Fibroblast of skin of abdomen (primary cell): ENCODE data around the gene PTPRG. TPM values are rescaled to one million over a fixed set of nuclear protein-coding genes. Genes with fewer than 3 reads are reported as not detected.
"Not testable (repeated sequence)": the region's sequence is repeated elsewhere in the genome, so short reads cannot be mapped to it uniquely, and the experiment has no call there.

Source experiments
- DNase-seq: peaks from one replicate; pipeline ENCODE4 v3.0.0-alpha.2; 2013
- polyA plus RNA-seq, 2 experiments: library from polyadenylated mRNA; unstranded; fragments of 120-200 nt; gene quantifications; one replicate each; pipeline ENCODE4 v1.2.1, GENCODE V29; 2013; ENCODE audit not compliant: insufficient read length in 2 of 2

PTPRG gene
- 24.7 TPM for polyA plus RNA-seq (2013, experiment 1 of 2; ENCODE audit: insufficient read length)
- polyA plus RNA-seq (2013, experiment 2 of 2; ENCODE audit: insufficient read length), result 22.3 TPM

DNA sequence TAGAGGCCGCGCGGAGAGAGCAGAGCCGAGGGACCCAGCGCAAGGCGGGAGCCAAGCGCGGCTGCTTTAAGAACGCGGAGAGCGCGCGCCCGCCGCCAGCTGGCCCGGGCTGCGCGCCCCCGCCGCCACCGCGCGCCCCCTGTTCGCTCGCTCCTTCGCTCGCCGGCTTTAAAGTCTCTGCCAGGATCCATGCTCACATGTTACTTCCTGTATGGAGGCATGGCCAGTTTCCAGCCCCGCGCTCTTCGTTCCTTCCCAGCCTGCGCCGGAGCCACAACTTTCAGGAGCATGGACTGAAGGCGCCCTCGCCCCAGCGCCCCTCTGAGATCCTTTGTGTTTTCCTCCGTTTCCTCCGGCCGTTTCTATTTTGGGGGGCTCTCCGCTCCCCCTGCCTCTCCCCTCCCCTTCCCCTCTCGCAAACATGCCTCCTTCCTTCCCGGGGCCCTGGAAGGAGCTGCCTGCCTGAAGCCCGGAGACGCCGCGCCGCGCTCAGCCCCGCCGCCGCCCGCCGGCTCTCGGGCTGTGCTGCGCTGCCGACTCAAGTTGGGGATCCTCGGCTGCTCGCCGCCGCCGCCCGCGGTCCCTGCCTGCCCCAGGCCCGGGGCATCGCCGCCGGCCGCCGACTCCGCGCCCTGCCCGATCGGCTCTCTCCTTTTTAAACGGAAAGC lies at the start of gene PTPRG:
PTPRG (plus strand) TSS at position 198 of the 668 bp plus-strand sequence. CDS start 717 bp downstream, outside the sequence.
- peak; percentile 97 for DNase-seq

DNA sequence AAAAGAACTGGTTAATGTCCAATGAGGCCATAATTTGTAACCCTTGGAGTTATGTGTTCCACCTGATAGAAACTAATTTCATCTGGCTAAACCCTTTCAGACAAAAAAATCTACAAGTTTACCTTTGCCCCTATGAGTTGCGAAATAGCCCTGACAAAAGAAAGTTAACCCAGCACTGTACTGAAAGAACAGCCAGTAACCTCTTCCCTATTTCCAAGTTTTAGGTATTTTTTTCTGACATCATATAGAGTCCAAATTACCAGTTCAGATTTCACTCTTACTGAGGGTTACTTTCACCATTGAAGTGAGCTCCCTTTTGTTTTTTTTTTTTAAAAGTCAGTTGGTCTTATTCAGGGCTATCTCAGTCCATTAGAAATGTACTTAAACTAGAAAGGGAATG lies 42.8 kb upstream of the PTPRG start:
- DNase-seq, result no peak

DNA sequence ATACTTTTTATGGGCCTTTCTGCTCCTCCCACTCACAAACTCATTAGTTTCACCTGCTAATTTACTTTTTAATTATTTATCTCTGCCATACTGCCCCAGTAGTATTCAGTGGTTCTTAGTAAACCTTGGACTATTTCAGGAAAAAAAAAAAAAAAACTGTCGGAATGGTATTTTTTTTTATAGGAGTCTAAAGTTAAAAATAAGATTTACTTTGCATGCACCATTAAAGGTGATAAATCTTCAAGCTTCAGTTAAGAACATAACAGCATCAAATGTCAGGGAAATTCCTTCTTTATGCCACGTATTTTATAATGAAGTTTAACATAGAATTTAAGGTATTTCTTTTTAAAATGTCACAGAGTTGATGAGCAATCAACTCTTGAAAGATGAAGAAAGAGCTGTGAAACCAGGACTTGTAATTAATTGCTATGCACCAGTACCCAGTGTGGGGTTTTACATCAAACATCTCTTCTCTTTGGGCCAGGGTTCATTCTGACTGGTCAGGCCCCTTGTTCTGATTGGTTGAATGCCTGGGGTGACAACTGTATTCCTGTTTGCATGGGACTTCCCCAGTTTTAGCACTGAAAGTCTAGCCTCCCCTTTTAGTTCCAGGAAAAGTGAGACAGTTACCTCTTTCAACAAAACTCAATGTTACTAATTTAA lies 40.3 kb upstream of the PTPRG start:
- DNase-seq, result no peak

DNA sequence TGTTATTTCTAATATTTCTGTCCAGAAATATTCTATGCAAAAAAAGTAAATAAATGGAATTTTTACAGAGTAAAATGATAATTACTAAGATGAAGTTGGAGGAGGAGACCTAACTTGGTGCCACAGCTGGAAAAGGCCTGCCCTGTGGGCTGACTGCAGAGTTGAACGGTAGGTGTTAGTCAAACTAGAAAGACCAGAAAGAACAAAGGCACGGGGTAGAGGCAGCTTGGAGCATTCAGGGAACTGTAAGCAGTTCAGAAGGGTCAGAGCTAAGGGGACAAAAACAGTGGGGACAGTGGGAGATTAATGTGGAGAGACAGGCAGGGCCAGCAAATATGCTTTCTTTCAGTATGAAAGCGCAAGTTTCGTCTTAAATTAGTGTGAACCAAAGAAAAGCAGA lies 39.3 kb upstream of the PTPRG start:
- DNase-seq, result no peak

DNA sequence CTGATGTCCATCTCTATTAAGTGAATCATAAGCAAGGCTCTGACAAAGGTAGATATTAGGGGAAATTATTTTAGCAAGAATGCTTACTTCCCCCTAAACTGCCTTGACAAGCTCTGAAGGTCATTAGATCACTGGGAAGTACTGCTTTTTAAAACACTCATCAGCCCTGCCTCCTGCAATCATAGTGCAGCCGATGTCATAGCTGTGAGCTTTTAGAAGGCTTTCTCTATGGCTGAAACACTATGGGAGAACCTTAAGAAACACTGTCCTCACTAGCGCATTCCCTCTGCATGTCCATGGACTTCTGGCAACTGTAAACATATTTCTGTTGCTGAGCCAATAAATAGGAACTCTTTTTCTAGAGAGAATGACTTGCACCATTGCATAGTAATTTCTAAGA lies 38.7 kb upstream of the PTPRG start:
- no peak for DNase-seq

DNA sequence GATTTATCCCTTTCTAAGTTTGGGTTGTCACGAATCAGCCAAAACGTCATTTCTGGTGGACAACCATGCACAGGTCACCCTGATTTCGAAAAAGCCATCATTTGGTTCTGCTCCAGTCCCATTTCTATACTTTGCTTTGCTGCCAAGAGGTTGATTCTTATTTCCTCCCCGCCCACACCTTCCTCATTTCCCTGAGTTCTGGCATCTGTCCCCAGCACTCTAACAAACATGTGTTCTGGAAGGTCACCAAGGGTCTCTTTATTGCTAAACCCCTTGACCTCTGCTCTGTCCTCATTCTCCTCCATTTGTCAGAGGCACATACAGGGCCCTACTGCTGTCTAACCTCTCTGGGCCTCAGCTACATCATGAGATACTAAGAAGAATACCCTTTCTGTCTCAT lies 36.4 kb upstream of the PTPRG start:
- no peak for DNase-seq

DNA sequence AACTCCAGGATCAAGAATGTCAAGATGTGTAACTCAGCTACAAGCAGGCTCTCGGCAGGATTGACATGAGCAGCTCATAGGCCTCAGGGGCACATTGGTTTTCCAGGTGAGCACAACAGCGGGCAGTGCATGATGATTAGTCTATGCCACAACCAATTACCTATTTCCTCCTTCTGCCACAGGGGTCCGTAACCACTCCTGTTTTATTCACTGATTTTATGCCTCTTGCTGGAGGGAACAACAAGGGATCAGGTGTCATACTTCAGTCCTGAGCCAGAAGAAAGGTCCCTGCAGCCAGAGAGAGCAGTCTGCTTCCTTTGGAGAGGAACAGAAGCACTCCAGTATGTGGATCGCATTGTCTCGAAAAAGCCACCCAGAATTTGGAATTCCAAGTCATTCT lies 35.1 kb upstream of the PTPRG start:
- no peak for DNase-seq

DNA sequence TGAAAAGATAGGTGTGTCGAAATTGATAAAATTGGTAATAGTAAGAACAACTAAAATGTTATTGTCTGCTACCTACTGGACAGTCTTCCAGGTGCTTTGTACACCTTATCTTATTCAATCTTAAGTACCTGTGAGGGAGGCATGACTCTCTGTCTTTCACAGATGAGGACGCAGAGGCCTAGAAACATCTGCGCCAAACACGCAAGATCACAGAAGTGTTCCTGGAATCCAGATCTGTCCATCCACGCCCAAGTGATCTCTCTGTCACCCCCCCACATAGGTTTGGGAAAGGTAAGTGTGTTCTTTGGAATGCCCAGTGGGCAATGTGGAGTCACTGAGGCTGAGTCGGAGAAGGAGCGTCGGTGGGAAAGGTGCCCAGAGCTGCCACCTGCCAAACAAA lies 34.4 kb upstream of the PTPRG start:
- no peak for DNase-seq

DNA sequence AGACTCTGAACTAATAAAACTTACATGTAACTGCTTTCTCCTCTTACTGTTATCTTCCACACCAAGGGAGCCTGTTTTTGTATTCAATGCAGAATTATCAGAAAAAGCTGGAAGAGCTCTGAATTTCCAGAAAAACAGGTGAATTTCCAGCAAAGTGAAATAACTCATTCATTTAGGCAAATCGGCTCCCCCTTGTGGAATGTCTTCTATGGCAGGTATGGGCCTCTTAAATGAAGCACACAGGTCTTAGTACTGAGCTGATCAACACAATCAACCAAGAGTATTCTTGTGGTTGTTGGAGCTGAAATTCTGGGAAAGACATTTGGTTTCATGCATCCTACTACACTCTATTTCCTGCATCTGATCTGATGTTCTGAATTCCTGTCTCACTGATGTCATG lies 31.0 kb upstream of the PTPRG start:
- DNase-seq, result peak; percentile 29

DNA sequence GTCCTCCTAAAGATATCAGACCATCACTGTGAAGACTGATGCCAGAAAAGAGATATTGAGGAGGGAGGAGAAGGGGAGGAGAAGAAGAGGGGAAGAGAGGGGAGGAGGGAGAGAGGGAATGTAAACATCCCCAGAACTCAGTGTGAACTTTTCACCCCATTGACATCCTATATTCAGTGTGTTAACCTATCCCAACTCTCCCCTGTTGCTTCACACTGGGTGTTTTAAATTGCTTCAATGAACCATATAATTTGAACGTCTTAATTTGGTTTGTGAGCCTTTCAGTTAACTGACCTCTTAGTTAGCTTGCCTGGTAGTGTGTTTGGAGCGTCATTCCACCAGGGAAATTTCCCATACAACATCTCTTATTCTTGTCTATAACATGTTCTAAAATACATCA lies 29.8 kb upstream of the PTPRG start:
- no peak for DNase-seq

DNA sequence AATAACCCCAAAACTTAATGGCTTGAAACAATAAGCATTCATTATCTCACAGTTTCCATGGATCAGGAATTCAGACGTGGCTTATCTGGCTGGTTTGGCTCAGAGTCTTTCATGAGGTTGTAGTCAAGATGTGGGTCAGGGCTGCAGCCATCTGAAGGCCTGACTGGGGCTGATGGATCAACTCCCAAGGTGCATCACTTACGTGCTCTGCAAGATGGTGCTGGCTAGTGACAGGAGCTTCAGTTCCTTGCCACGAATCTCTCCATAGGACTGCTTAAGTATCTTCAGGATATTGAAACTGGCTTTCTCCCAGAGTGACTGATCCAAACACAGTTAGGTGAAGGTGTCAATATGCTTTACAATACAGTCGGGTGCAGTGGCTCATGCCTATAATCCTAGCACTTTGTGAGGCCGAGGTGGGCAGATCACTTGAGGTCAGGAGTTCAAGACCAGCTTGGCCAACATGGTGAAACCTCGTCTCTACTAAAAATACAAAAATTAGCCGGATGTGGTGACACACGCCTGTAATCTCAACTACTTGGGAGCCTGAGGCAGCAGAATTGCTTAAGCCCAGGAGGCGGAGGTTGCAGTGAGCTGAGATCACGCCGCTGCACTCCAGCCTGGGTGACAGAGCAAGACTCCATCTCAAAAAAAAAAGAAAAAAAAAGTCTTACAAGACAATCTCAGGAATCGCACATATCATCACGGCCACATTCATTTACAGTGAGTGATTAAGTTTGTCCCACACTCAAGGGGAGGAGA lies 28.5 kb upstream of the PTPRG start:
- no peak for DNase-seq

DNA sequence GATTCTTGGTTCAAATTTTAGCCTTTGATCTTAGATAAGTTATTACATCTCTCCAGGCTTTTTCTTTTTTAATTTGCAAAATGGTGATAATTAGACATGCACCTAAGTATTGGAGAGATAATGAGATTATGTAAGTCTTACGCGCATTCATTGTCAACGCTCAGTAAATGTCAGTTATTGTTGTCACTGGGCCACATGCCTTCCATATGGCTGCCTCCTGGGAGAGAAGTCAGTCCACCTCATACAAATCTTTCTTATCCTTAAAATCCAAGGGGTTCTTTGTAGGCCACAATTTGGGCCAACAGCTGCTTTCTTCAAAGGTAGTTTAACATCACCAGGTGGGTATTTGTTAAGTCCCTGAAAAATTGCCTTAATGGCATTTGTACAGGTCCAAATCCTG lies 25.5 kb upstream of the PTPRG start:
- no peak for DNase-seq

DNA sequence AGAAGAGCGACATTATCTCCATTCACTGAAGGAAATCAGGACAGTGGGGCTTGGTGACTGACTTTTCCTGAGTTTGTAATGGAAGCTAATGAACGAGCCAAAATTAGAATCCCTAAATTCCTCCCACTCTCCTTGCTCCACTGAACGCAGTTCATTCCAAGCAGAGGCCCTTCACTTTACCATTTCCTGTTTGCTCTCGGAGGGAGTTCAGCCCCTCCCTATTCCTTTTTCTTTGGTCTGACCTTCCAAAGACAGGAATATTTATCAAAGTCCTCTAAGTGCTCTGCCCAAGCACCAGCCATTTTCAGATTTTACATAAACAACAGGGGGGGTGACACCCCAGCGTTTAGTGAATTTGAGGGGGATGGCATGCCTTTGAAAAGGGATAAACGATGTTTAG lies 24.0 kb upstream of the PTPRG start:
- peak; percentile 20 for DNase-seq

DNA sequence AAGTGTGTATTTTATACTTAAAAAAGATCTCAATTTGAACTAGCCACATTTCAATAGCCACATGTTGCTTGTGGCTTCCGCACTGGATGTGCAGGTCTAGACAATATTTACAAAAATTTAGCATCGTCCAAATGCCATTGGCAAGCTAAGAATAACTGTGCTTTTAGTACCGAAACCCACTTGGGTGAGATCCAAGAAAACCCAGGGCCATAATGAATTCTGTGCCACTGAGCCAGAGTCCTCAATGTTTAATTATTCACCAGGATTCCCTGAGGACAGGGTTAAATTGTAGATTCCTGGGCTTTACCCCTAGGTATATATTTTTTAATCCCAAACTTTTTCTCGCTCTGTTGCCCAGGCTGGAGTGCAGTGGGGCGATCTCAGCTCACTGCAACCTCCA lies 22.9 kb upstream of the PTPRG start:
- no peak for DNase-seq

DNA sequence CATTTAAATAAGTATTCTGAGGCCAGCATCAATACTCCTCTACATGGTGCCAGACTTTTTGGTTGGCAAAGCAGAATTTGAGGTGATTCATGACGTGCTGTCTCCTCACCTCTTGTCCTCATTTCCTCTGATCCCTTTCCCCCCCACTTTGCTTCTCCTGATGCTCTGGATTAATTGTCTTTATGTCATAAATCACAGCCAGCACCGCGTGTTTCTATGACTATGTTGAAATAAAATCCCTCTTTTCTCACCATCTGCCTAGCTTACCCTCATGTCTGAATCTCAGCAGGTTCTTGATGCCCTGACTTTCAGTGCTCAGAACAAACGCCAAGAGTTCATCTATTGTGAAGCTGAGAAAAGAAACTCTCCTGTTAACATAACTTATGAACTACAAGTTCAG lies 19.7 kb upstream of the PTPRG start:
- DNase-seq, result peak; percentile 17

DNA sequence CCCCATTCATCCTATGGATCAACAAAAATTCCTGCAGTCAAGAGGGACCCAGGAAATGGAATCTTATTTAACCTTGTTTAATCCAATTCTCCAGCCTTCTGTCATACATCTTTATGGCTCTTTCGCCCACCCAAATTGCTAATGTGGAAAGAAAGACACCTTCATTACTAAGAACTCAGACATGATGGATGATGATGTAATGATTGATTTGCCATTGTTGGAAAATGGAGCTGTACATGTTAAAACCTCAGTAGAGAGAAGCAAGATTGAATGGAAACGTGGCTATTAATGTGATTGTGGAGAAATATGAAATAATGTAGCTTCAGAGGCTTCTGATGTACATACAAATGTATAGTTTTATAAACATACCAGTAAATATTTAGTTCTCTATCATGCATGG lies 15.7 kb upstream of the PTPRG start:
- no peak for DNase-seq

DNA sequence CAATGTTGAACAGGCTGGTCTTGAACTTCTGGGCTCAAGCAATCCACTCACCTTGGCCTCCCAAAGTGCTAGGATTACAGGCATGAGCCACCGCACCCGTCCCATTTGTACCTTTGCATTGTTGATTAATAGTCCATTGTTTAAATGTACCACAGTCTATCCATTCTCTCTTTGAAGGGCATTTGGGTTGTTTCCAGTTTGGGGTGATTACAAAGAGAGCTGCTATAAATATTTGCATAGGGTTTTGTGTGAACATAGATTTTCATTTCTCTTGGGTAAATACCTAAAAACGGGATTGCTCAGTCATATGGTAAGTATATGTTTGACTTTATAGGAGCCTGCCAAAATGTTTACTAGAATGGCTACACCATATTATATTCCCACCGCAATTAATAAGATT lies 13.7 kb upstream of the PTPRG start:
- no peak for DNase-seq

DNA sequence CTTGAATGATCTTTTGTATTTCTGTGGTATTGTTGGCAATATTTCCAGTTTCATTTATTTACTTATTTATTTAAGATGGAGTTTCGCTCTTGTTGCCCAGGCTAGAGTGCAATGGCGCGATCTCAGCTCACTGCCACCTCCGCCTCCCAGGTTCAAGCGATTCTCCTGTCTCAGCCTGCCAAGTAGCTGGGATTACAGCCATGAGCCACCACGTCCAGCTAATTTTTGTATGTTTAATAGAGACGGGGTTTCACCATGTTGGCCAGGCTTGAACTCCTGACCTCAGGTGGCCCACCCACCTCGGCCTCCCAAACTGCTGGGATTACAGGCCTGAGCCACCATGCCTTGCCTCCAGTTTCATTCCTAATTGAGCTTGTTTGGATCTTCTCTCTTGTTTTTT lies 8.7 kb upstream of the PTPRG start:
- DNase-seq, result not testable (repeated sequence)

DNA sequence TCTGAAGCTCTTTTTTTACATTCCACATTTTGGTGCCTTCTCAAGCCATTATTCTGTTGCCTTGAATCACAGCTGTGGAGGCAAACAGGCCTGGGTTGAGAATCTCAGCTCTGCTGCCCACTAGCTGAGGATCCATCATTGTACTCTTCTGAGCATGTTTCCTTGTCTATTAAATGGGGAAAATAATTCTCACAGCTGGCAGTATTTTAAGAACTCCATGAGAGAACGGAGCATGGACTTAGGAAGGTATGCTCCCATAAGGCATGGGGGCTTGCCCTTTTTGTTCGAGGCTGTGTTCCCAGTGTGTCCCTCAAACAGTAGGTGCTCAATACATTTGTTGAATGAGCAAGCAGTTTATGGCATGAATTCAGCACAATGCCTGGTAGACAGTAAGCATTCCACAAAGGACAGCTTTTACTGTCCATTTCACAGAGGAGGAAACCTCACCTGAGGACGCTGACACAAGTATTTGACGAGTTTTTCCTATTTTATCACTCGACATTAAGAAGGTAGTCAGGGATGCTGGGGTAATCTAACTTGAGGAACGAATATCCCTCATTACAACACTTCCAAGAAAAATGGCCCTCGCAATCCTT lies 2.1 kb upstream of the PTPRG start:
- DNase-seq, result peak; percentile 25

DNA sequence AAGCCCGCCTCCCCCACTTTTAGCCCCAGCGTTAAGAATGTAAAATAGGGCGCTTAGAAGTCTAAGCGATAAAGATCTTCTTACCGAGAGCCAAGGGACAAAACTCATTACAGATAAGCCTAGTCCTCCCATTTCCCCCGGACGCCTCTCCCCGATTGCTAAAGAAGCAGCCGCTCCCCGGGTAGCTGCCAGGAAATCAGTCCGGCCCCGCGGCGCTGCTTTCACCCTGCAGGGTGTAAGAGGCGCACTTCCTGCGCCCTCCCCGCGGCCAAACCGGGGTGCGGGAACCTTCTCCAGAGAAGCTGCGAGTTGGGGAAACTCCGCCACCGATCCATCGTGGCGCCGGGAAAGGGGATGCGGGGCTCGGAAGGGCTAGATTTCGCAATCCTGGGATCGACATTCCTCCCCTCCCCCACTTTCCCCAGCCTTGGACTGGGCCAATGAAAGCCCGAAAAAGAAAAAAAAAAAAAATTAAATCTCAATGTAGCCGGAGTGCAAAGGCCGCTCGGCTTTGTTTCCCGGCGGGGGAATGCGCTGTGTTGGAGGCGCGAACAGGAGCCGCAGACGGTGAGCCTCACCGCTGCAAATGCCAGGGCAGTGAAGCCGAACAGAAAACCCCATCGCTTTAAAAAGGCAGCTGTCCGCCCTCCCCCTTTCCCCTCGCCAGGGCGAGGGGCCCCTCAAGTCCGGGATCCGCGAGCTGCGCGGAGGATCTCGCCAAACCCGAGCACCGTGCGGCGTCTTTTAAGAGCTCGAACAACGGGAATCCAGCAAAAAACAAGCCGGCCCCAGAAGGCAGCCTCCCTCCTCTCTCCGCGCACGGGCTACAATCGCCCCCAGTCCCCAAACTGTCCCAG lies 626 bp upstream of the PTPRG start:
- peak; percentile 84 for DNase-seq

DNA sequence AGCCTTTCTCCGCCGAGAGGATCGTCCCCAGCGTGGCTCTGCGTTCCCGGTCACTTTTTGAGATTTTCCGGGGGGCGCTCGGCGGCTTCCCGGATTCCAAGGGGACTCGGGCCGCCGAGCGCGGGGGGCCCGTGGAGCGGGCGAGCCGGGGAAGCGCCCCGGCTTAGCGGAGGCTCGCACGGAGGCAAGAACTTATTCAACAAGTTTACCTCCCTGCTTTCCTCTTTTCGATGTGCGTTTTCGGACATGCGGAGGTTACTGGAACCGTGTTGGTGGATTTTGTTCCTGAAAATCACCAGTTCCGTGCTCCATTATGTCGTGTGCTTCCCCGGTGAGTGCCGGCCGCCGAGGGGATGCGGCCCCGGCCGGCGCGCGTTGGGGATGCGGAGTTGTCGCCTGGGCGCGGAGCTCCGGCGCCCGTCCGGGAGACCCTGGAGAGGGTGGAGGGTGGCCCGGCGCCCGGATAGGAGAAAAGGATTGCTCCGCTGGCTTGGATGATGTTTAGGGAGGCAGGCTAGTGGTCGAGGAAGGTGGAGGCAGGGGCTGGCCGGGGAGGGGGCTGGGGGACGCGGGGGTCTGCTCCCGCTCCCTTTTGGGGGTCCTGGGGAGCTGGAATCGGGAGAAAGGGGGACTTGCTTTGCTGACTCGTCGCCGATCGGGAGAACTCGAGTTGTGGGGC lies 810 bp downstream of the PTPRG start:
- DNase-seq, result peak; percentile 17
